Islet precursor cell (in vitro differentiated cells): ENCODE data around the gene TMEM187.

Experiments used
- DNase-seq: peaks from one replicate; pipeline ENCODE4 v3.0.0-alpha.2; 2018

TMEM187 gene

GRCh38 chrX:153972368-153973126, at the start of gene TMEM187:
Gene TMEM187 (plus strand): TSS chrX:153972754. CDS start chrX:153982063, 9,309 bp downstream.
- peak; percentile 91 for DNase-seq

- no peak for DNase-seq
These were observed 49.4 kb upstream of the TMEM187 start for GRCh38 chrX:153922932-153923857.

DNA sequence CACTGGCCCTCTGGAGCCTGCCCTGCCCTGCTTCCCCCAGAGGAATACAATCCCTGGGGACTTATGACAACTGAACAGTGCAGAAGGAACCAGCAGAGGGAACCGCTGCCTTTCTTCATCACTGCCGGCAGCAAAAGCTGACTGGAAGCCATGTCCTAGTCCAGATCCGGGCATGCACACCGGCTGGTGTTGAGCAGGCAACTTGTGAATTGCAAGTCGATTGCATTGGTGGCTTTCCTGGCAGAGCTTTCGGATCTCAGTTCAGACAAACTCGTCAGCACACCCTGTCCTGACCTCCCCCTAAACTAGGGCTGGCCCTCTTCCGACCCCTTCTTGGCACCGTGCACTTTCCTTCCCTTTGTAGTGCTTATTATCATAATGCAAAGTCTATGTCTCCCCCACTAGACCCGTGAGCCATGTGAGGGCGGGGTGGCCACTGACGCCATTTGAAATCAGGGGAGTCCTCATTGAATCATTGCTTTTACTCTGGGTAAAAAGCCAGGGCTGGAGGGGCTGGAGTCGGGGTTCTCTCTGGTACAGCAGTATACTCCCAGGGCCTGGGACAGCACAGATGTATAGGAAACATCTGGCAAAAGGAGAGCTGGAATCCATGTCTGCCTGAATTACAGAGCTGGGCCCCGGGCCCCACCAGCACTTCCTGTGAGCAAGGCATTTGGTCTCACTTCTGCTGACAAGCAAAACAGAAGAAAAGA, 48.2 kb upstream of the TMEM187 start:
- DNase-seq: peak; percentile 72

DNA sequence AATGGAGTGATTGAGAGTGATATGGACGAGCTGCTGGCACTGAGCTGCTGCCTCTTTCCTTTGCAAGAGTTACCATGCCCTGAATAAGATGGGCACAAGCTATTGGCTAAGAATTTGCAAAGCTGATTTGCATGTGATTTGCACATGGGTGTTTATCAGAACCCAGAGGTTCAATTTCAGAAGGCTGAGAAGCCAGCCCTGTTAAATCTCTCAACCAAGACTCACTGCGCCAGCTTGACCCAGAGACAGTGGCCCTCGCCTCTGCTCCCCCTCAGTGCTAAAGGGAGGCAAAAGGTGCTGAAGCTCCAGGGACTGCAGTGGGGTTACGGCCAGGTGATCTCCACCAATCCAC, 47.2 kb upstream of the TMEM187 start:
- DNase-seq: no peak

DNA sequence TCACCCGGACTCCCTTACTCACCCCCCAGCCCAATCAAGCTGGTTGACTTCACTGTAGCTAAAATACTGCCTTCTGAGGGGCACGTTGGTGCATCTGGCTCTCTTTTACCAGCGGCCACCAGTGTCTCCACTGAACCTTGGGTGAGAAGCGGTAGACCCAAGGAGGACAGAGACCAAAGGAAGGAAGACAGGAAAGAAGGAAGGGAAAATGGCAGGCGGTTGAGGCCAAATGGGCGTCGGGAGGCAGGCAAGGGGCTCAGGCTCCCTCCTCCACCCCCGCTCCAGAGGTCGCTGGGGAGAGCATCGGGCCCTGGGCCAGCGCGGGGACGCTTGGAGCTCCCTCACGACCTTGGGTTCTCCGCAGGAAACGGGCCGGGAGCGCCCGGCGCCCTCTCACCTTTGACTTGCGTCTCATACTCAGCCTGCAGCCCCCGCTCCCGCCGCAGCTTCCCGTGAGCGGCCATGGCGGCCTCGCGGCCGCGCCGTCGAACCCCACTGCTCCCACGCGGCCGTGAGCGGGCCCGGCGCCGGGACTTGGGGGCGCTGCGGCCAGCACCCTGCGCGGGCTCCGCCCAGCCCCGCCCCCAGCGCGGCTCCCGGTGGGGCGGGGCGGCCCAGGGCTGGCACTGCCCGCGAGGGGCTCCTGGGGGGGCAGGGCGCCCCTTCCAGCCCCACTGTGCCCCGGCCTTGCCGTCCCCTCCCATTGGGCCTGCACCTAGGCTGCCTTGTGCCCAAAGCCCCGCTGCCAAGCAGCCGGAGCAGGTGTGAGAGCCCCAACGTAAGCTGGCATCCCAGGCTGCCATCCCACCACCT, 46.6 kb upstream of the TMEM187 start, which contains the start of gene ARHGAP4:
Gene ARHGAP4, minus strand, starts transcription at position 526 of the 813 bp plus-strand sequence. Its CDS starts 62 bp downstream, at position 464.
- no peak for DNase-seq

DNA sequence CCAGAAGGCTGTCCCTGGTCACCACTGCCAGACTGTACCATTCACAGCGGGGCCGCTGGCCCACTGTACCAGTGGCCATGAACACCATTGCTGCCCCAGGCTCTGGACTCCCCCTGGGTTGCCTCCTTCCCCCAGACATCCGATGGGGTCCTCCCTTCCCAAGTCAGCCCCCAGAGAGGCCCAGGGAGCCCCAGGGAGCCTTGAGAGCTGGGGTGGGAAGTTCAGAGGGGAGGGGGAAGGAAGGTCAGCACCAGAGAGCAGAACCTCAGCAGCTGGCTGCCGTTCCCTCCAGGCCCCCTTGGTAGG, 46.0 kb upstream of the TMEM187 start:
- DNase-seq: no peak

- peak; percentile 65 for DNase-seq
These were observed 45.5 kb upstream of the TMEM187 start for GRCh38 chrX:153926858-153927671.

DNA sequence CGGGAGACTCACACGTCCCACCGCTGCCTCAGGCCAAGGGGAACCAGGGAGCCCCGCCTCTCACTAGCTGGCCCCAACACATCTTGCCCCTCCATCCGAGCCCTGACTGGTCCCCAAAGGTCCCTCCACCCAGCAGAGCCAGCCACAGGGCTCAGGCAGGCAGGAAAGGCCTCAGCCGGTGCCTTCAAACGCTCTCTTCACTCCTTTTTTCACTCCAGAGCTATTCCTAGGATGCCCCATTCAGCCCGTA, 45.0 kb upstream of the TMEM187 start:
- no peak for DNase-seq

GRCh38 chrX:153927922-153928760, 44.4 kb upstream of the TMEM187 start:
- peak; percentile 98 for DNase-seq

DNA sequence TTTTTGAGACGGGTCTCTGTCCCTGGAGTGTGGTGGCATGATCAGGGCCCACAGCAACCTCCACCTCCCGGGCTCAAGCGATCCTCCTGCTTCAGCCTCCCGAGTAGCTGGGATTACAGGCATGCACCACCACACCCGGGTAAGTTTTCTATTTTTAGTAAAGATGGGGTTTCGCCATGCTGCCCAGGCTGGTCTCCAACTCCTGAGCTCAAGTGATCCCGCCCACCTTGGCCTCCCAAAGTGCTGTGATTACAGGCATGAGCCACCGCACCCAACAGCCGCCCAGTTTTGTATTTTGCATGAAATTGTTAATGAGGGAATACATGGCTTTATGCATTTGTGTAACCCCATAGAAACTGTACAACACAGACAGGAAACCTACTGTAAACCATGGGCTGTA, 43.7 kb upstream of the TMEM187 start:
- DNase-seq: no peak

GRCh38 chrX:153929576-153929975, 43.0 kb upstream of the TMEM187 start:
- no peak for DNase-seq

DNA sequence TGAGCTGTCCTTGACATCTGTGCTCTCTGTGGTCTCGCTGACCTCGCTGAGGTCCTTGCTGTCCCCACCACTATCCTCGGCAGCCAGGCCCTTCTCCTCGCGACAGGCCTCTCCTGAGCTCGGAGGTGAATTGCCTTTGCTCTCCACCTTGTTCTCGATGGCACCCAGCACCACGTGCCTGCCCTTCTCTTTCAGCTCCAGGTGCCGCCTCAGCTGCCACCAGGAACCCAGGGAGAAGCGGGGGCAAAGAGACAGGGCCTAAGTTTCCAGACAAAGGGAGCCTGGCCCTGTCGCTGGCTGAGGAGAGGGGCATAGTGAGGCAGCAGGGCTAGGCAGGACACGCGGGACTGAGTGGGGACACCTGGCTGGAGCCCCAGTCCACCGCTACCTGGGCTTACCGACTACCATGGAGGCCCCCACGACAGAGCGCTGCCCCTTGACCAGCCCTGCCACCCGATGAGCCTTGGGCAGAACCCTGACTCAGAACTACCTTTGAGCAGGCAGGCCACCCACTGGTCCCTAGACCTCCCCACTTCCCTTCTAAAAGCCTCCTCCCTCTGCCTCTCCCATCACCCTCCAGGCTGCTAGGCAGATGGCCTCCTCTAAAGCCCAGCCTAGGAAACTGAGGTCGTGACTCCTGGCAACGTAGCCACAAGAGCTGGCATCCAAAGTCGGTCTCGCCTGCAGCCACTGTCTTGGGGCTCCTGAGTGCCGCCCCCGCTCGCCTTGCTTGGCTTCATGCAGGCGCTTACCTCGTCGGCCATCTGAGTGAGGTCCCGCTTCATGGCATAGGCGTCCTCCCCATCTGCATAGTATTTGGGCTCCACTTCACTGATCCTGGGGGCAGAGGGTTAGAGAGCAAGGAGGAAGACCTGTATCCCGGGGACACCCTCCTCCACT, 42.3 kb upstream of the TMEM187 start:
- DNase-seq: no peak

DNA sequence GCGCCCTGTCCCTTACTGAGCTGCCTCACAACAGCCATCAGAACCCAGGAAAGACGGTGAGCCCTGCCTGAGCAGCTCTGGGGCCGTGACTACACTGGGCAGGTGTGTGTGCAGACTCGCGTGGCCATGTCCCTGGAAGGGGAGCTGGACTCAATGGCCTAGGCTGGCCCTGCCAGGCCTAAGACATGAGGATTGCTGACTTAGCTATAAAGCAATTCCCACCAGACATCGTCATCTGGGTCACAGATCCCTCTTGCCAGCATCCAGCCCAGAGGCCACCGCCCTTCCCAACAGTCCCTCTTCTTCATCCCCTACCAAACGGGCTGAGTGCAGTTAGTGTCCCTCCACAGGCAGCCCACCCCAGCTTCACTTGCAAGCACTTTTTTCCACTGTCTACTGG, 41.4 kb upstream of the TMEM187 start:
- no peak for DNase-seq

DNA sequence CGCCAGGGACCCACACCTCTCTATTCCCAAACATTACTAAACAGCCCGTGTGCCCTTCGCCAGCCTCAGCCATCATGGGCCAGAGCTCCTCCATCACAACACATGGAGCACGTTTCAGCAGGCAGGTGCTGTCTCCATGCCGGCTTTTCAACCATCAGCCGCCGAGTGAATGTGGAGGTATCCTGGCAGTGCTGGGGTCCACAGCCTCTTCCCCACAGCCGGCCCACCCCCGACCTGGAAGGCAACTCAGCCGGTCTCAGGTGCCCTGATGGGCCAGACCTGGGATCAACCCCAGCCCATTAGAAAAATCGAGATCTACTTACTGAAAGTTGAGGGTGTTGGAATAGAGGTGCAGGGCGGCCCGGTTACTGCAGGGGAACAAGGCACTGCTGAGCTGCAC, 40.8 kb upstream of the TMEM187 start:
- no peak for DNase-seq

GRCh38 chrX:153932220-153932915, 40.2 kb upstream of the TMEM187 start:
- no peak for DNase-seq

DNA sequence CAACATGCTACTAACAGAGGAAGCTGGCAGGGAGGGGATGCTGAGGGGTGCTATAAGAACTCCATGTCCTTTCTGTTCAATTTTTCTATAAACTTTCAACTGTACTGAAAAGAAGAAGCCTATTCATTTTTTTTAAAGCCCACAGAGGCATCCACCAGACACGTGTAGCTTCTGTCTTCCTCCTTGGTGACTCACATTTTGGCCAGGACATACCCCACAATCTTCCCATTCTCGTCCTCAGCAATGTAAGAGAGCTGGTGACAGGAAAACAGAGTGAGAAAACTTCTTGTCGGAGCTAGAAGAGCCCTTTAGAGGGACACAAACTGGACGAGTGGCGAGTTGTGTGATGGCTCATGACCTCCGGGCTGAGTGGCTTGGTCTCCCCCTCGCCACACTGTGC, 38.8 kb upstream of the TMEM187 start:
- DNase-seq: no peak

- DNase-seq: no peak
These were observed 38.3 kb upstream of the TMEM187 start for GRCh38 chrX:153934148-153934761.

DNA sequence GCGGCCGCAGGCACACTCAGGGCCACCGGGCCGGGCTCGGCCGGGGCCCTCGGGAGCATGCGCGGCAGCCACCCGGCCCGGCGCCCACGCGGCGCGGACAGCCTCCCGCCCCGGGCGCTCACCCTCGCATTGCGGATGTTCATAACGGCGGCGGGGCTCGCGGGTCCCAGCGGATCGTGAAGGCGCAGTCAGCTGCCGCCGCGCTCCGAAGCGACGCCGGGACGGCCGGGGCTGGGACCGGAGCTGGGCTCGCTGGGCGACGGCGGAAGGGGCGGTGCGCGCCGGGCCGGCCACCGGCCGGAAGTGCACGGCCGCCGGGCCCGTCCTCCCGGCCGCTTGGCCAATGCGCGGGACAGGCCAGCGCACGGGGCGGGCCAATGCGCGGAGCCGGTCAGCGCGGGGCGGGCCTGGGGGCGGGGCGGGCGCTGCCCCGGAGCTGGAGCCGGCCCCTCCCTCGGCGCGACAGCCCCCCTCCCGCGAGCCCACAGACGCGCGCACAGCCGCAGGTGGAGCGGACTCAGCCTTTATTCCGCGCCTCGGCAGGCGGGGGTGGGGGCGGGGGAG, 37.7 kb upstream of the TMEM187 start, which contains the start of gene NAA10:
Gene NAA10, minus strand, starts transcription at position 276 of the 564 bp plus-strand sequence. Its CDS starts 133 bp downstream, at position 143.
- peak; percentile 83 for DNase-seq
